DOHH2 (cell line): Measurements from ENCODE around the gene RPP21.
A peak's percentile ranks its signal among the peaks of the same experiment; 100 is the strongest.

Experiments
- H3F3A ChIP-seq: fragments of 200-600 bp; sonication (generic), shearing (Covaris generic); 2 replicates; pipeline ENCODE4 v1.6.0; 2016; ENCODE audit warnings: antibody characterized with exemption, mild to moderate bottlenecking; ENCODE audit not compliant: control insufficient read depth, insufficient read depth
- H3K27ac ChIP-seq: fragments of 200-600 bp; sonication (generic); 2 replicates; pipeline ENCODE4 v1.5.1; 2014; ENCODE audit warnings: low read depth, mild to moderate bottlenecking, low read length, moderate library complexity
- H3K27me3 ChIP-seq: fragments of 200-600 bp; sonication (generic); 2 replicates; pipeline ENCODE4 v1.6.1; 2014; ENCODE audit warnings: mild to moderate bottlenecking, low read length, mixed read lengths; ENCODE audit not compliant: control insufficient read depth
- H3K36me3 ChIP-seq: fragments of 200-600 bp; sonication (generic); 2 replicates; pipeline ENCODE4 v1.6.1; 2014; ENCODE audit warnings: mild to moderate bottlenecking, low read length, moderate library complexity, mixed read lengths; ENCODE audit not compliant: control insufficient read depth
- H3K4me1 ChIP-seq: fragments of 200-600 bp; sonication (generic); 2 replicates; pipeline ENCODE4 v1.6.1; 2014; ENCODE audit warnings: mild to moderate bottlenecking, low read length, mixed read lengths; ENCODE audit not compliant: control insufficient read depth
- H3K4me2 ChIP-seq: fragments of 200-600 bp; sonication (generic); 2 replicates; pipeline ENCODE4 v1.6.0; 2014; ENCODE audit warnings: mild to moderate bottlenecking, low read length, moderate library complexity
- H3K4me3 ChIP-seq: fragments of 200-600 bp; sonication (generic); 2 replicates; pipeline ENCODE4 v1.5.1; 2014; ENCODE audit warnings: mild to moderate bottlenecking, low read length, mixed read lengths
- H3K79me2 ChIP-seq: fragments of 200-600 bp; sonication (generic); 2 replicates; pipeline ENCODE4 v1.6.1; 2014; ENCODE audit warnings: mild to moderate bottlenecking, low read length, mixed read lengths; ENCODE audit not compliant: control insufficient read depth
- H3K9me2 ChIP-seq: fragments of 200-600 bp; sonication (generic); replicated peaks from 2 replicates; pipeline ENCODE4 v1.6.1; 2014; ENCODE audit warnings: mild to moderate bottlenecking, low read length, mixed read lengths; ENCODE audit not compliant: control insufficient read depth
- H3K9me3 ChIP-seq: fragments of 200-600 bp; sonication (generic); 2 replicates; pipeline ENCODE4 v1.6.1; 2014; ENCODE audit warnings: antibody characterized with exemption, low read length, mixed read lengths; ENCODE audit not compliant: control insufficient read depth, insufficient read depth
- H4K20me1 ChIP-seq: fragments of 200-600 bp; sonication (generic); 2 replicates; pipeline ENCODE4 v1.6.0; 2014; ENCODE audit warnings: low read depth, mild to moderate bottlenecking, antibody characterized with exemption, low read length, moderate library complexity; ENCODE audit not compliant: control insufficient read depth, insufficient read depth
- CTCF ChIP-seq: fragments of 200-600 bp; sonication (generic); IDR thresholded peaks from one replicate; pipeline ENCODE4 v1.5.1; 2014; ENCODE audit warnings: antibody characterized with exemption, mild to moderate bottlenecking, low read depth, low read length; ENCODE audit not compliant: poor library complexity, severe bottlenecking
- EZH2phosphoT487 ChIP-seq: fragments of 200-600 bp; sonication (generic); IDR thresholded peaks from 2 replicates; pipeline ENCODE4 v1.6.1; 2017; ENCODE audit warnings: borderline replicate concordance, mild to moderate bottlenecking, antibody characterized with exemption, low read length, moderate library complexity, mixed read lengths

The RPP21 gene

GRCh38 chr6:30349421-30350177 lies 4.6 kb downstream of the RPP21 start:
- no peaks in the 10 kb centered on the region for H3K9me2 ChIP-seq

GRCh38 chr6:30350524-30350923 lies 5.6 kb downstream of the RPP21 start:
- Histone ChIP-seq H3K4me1 (peaks cover 39% of the 10 kb centered on the region), H3K9me2 (no peaks in the 10 kb centered on the region), H4K20me1 (no peaks in the 10 kb centered on the region), H3K9me3 (no peaks in the 10 kb centered on the region), H3K79me2 (peaks cover 8% of the 10 kb centered on the region), H3K36me3 (peaks cover 15% of the 10 kb centered on the region), H3K27me3 (peaks cover 11% of the 10 kb centered on the region), H3F3A (peaks cover 5% of the 10 kb centered on the region; the same call in 1 of the 2 replicates), H3K4me3 (no peak overlapping the region), H3K27ac (no peak overlapping the region), H3K4me2 (peak overlapping the region; percentile 3; the same call in 1 of the 2 replicates)
- no peak for TF ChIP-seq EZH2phosphoT487
- TF ChIP-seq CTCF: no peak

More at GRCh38 chr6:30349421-30350177, 4.6 kb downstream of the RPP21 start:
- H3K9me3 ChIP-seq: no peaks in the 10 kb centered on the region
- TF ChIP-seq CTCF (peak; percentile 58), EZH2phosphoT487 (no peak)
- peaks cover 15% of the 10 kb centered on the region for H3K36me3 ChIP-seq
- H3K4me2 ChIP-seq: no peak overlapping the region
- H3F3A ChIP-seq: peaks cover 5% of the 10 kb centered on the region; the same call in 1 of the 2 replicates
- H3K79me2 ChIP-seq: peaks cover 8% of the 10 kb centered on the region
- peaks cover 42% of the 10 kb centered on the region for H3K4me1 ChIP-seq
- H3K4me3 ChIP-seq: no peak overlapping the region
- H3K27ac ChIP-seq: no peak overlapping the region
- no peaks in the 10 kb centered on the region for H4K20me1 ChIP-seq
- peaks cover 7% of the 10 kb centered on the region for H3K27me3 ChIP-seq

GRCh38 chr6:30352550-30352949 lies 7.6 kb downstream of the RPP21 start:
- Histone ChIP-seq H3K4me1 (peaks cover 31% of the 10 kb centered on the region), H3K9me3 (no peaks in the 10 kb centered on the region), H3K36me3 (peaks cover 1% of the 10 kb centered on the region), H3F3A (peaks cover 5% of the 10 kb centered on the region; the same call in 1 of the 2 replicates), H3K9me2 (no peaks in the 10 kb centered on the region), H3K4me3 (no peak overlapping the region), H3K27ac (no peak overlapping the region), H4K20me1 (no peaks in the 10 kb centered on the region), H3K79me2 (no peaks in the 10 kb centered on the region), H3K27me3 (peaks cover 18% of the 10 kb centered on the region), H3K4me2 (no peak overlapping the region)
- TF ChIP-seq EZH2phosphoT487: no peak
- TF ChIP-seq CTCF: no peak
